ENCODE measurements around the gene ATF6. TPM values are rescaled to one million over a fixed set of nuclear protein-coding genes. Genes with fewer than 3 reads are reported as not detected.

ATF6 gene
- total and polyA plus RNA-seq, 9 of the 15 experiments (the other 6 are each of a cell fraction or from before 2014, with no cell fraction given): 11.7 to 32.4 (median 20.4) TPM

DNA sequence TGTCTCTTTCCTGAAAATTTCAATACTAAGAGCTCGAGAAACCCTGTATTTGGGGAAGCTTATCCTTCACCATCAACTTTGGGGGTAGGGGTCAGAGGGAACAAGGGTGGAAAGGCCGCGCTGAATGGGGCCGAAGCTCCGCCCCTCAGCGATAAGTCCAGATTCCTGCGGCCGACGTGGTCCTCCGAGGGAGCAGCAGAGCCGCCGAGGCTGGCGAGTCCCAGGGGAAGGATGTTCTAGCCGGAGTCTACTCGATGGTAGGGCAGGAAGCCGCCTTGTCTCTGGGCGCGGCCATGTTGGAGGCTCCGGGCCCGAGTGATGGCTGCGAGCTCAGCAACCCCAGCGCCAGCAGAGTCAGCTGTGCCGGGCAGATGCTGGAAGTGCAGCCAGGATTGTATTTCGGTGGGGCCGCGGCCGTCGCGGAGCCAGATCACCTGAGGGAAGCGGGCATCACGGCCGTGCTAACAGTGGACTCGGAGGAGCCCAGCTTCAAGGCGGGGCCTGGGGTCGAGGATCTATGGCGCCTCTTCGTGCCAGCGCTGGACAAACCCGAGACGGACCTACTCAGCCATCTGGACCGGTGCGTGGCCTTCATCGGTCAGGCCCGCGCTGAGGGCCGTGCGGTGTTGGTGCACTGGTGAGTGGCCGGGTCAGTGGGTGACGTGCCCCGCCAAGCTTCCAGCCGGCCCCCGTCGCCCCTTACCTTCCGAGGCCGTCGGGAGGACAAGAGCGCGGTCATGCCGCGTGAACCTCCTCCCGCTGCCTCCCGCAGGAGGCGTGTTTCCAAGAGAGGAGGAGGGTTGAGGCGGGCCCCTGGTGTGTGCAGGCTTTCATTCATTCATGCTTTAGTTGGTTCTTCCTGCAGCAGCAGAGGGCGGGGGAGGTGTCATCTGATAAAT, 16.4 kb upstream of the ATF6 start, which contains the start of gene DUSP12 (continued):
- TF ChIP-seq CBFB (CRISPR knock-in tag; IDR thresholded peaks at IDR 0.05): no peak; the same call in 1 of the 2 replicates
- TF ChIP-seq RBFOX2 (IDR thresholded peaks at IDR 0.05; ENCODE audit: low read depth, low read length): peak; percentile 96
- TF ChIP-seq KLF1 (tag; IDR thresholded peaks at IDR 0.05): no peak
- no peak for TF ChIP-seq ZNF696 (CRISPR knock-in tag; conservative IDR thresholded peaks at IDR 0.05)
- TF ChIP-seq PML (IDR thresholded peaks at IDR 0.05; ENCODE audit: low read length): peak; percentile 61
- TF ChIP-seq, protein P1, sequence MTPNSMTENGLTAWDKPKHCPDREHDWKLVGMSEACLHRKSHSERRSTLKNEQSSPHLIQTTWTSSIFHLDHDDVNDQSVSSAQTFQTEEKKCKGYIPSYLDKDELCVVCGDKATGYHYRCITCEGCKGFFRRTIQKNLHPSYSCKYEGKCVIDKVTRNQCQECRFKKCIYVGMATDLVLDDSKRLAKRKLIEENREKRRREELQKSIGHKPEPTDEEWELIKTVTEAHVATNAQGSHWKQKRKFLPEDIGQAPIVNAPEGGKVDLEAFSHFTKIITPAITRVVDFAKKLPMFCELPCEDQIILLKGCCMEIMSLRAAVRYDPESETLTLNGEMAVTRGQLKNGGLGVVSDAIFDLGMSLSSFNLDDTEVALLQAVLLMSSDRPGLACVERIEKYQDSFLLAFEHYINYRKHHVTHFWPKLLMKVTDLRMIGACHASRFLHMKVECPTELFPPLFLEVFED (CRISPR knock-in tag; conservative IDR thresholded peaks at IDR 0.05): no peak
- peak; percentile 67; the same call in 1 of the 2 replicates for TF ChIP-seq TGIF2 (CRISPR knock-in tag; IDR thresholded peaks at IDR 0.05)
- TF ChIP-seq PTRF (tag; IDR thresholded peaks at IDR 0.05): no peak
- TF ChIP-seq, protein P2, sequence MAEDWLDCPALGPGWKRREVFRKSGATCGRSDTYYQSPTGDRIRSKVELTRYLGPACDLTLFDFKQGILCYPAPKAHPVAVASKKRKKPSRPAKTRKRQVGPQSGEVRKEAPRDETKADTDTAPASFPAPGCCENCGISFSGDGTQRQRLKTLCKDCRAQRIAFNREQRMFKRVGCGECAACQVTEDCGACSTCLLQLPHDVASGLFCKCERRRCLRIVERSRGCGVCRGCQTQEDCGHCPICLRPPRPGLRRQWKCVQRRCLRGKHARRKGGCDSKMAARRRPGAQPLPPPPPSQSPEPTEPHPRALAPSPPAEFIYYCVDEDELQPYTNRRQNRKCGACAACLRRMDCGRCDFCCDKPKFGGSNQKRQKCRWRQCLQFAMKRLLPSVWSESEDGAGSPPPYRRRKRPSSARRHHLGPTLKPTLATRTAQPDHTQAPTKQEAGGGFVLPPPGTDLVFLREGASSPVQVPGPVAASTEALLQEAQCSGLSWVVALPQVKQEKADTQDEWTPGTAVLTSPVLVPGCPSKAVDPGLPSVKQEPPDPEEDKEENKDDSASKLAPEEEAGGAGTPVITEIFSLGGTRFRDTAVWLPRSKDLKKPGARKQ (CRISPR knock-in tag; IDR thresholded peaks at IDR 0.05): no peak
- no peak for TF ChIP-seq RBM39 (optimal IDR thresholded peaks at IDR 0.05; ENCODE audit: low read depth, low read length)
- TF ChIP-seq SNRNP70 (optimal IDR thresholded peaks at IDR 0.05; ENCODE audit: low read depth, low read length): no peak
- TF ChIP-seq RCOR1 (IDR thresholded peaks at IDR 0.05; ENCODE audit: borderline replicate concordance in 1 of 2, low read depth in 2 of 2, low read length in 2 of 2): peak; percentile 57 to 75; a peak in 3 of 4 replicates
- no peak for TF ChIP-seq HNRNPLL (IDR thresholded peaks at IDR 0.05; ENCODE audit: low read depth, low read length, poor library complexity, severe bottlenecking)
- peak; percentile 47; the same call in 1 of the 2 replicates for TF ChIP-seq JUN (IDR thresholded peaks at IDR 0.05; ENCODE audit: borderline replicate concordance, low read depth, low read length)
- TF ChIP-seq JUN (CRISPR knock-in tag; IDR thresholded peaks at IDR 0.05; ENCODE audit: borderline replicate concordance): peak; percentile 15; the same call in 1 of the 2 replicates
- TF ChIP-seq CBX1 (IDR thresholded peaks at IDR 0.05; ENCODE audit: low read depth): peak; percentile 63; the same call in 1 of the 2 replicates
- TF ChIP-seq, protein P3, sequence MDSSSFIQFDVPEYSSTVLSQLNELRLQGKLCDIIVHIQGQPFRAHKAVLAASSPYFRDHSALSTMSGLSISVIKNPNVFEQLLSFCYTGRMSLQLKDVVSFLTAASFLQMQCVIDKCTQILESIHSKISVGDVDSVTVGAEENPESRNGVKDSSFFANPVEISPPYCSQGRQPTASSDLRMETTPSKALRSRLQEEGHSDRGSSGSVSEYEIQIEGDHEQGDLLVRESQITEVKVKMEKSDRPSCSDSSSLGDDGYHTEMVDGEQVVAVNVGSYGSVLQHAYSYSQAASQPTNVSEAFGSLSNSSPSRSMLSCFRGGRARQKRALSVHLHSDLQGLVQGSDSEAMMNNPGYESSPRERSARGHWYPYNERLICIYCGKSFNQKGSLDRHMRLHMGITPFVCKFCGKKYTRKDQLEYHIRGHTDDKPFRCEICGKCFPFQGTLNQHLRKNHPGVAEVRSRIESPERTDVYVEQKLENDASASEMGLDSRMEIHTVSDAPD (CRISPR knock-in tag; IDR thresholded peaks at IDR 0.05): no peak
- no peak for TF ChIP-seq ZNF785 (CRISPR knock-in tag; IDR thresholded peaks at IDR 0.05)
